DND-41 (cell line): ENCODE measurements around the gene CDYL.

Experiments
- EZH2 ChIP-seq: IDR thresholded peaks from 3 replicates; pipeline ENCODE4 v1.6.1; 2012; ENCODE audit warnings: borderline replicate concordance, low read depth, mild to moderate bottlenecking, moderate library complexity, low read length, inconsistent platforms; ENCODE audit not compliant: severe bottlenecking
- TF ChIP-seq, protein P1 (sequence below): IDR thresholded peaks from 2 replicates; pipeline ENCODE4 v1.5.1; 2012; ENCODE audit warnings: borderline replicate concordance, low read length, moderate library complexity, mild to moderate bottlenecking; ENCODE audit not compliant: poor library complexity, severe bottlenecking; ENCODE audit errors: extremely low read depth

DNA sequence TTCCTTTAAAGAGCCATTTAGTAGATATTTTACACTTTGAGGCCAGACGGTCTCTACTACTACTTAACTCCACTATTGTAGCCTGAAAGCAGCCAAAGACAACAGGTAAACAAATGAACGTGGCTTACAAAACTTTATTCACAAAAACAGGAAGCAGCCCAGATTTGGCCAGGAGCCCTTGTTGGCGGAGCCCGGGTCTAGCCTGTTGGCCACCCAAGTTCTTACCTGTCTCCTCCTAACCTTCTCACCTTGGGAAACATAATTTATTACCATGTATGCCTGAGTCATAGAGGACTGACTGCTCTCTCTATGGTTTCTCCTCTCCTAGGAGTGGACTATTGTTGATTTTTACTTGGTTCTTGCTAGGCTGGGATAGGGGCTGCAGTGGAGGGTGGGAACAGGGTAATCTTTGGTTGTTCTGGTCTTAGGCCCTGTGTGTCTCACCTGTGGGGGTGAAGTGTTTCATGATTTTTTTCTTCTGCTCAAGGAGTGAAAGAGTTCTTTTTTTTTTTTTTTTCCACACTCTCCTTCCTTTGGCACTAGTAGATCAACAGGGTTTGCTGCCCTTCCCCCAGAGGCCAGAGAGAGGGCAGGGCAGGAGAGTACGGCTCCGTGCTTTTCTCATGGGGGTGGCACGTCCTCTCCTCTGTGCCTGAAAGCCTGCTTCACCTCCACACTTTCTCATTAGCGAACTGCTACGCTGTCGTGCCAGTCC lies 137.7 kb downstream of the CDYL start:
- TF ChIP-seq, protein P1, sequence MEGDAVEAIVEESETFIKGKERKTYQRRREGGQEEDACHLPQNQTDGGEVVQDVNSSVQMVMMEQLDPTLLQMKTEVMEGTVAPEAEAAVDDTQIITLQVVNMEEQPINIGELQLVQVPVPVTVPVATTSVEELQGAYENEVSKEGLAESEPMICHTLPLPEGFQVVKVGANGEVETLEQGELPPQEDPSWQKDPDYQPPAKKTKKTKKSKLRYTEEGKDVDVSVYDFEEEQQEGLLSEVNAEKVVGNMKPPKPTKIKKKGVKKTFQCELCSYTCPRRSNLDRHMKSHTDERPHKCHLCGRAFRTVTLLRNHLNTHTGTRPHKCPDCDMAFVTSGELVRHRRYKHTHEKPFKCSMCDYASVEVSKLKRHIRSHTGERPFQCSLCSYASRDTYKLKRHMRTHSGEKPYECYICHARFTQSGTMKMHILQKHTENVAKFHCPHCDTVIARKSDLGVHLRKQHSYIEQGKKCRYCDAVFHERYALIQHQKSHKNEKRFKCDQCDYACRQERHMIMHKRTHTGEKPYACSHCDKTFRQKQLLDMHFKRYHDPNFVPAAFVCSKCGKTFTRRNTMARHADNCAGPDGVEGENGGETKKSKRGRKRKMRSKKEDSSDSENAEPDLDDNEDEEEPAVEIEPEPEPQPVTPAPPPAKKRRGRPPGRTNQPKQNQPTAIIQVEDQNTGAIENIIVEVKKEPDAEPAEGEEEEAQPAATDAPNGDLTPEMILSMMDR, result no peak
- no peak for TF ChIP-seq EZH2
